ENCODE results near the gene SGMS1.

DNA sequence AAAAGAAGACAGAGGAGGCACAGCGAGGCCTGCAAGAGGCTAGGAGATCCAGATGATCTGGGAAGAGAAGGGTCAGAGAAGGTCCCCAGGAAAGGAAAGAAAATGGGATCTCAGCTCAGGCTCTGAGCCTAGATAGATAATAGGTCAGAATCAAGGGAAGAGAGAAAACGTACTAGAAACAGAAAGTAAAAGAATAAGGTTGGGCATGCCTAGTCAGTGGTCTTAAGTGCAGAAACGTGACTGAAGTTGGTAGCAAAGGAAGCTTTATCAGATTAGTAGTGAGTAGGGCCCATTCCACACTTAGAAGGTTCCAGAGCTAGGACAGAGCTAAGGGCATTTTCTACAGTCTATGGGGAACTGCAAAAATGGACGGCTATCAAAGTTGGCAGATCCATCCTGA is 287.6 kb downstream of the SGMS1 start:
- TF ChIP-seq, protein P1, sequence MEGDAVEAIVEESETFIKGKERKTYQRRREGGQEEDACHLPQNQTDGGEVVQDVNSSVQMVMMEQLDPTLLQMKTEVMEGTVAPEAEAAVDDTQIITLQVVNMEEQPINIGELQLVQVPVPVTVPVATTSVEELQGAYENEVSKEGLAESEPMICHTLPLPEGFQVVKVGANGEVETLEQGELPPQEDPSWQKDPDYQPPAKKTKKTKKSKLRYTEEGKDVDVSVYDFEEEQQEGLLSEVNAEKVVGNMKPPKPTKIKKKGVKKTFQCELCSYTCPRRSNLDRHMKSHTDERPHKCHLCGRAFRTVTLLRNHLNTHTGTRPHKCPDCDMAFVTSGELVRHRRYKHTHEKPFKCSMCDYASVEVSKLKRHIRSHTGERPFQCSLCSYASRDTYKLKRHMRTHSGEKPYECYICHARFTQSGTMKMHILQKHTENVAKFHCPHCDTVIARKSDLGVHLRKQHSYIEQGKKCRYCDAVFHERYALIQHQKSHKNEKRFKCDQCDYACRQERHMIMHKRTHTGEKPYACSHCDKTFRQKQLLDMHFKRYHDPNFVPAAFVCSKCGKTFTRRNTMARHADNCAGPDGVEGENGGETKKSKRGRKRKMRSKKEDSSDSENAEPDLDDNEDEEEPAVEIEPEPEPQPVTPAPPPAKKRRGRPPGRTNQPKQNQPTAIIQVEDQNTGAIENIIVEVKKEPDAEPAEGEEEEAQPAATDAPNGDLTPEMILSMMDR (IDR thresholded peaks at IDR 0.05): no peak
- no peak for TF ChIP-seq POLR2A (IDR thresholded peaks at IDR 0.05)

Data from transverse colon (tissue), 3 donors.